Esophagus muscularis mucosa (tissue), 4 donors: ENCODE data around the gene PRKD1.

Source experiments
- CTCF ChIP-seq, 3 experiments: fragments of 200-600 bp in 2 of 3; fragments of 450-650 bp in 1 of 3; sonication (generic) in 2 of 3; IDR thresholded peaks; one replicate each; pipeline ENCODE4 v1.5.1; 2017 to 2019; ENCODE audit warnings: antibody characterized with exemption in 3 of 3, mild to moderate bottlenecking in 2 of 3, moderate library complexity in 1 of 3
- EP300 ChIP-seq: sonication (generic); formaldehyde crosslinking; IDR thresholded peaks from one replicate; pipeline ENCODE4 v1.6.1; 2017; ENCODE audit warnings: antibody characterized with exemption
- POLR2A ChIP-seq: fragments of 450-650 bp; IDR thresholded peaks from one replicate; pipeline ENCODE4 v1.6.1; 2017; ENCODE audit warnings: antibody characterized with exemption, moderate library complexity, mild to moderate bottlenecking, low read depth
- POLR2AphosphoS5 ChIP-seq, 2 donors: sonication (generic); formaldehyde crosslinking; IDR thresholded peaks; one replicate each; pipeline ENCODE4 v1.6.1; 2017; ENCODE audit warnings: antibody characterized with exemption in 2 of 2

- TF ChIP-seq CTCF (IDR thresholded peaks at IDR 0.05): no peak
- no peak for TF ChIP-seq POLR2AphosphoS5 (IDR thresholded peaks at IDR 0.05)
- TF ChIP-seq EP300: no peak
- TF ChIP-seq POLR2A: no peak
Observed at GRCh38 chr14:29743531-29743930, 184.1 kb downstream of the PRKD1 start.
